IMR-90 (cell line): ENCODE measurements around the gene FAM163A. TPM values are rescaled to one million over a fixed set of nuclear protein-coding genes. Genes with fewer than 3 reads are reported as not detected.

Experiments used
- ATAC-seq: fragments of 200-7000 bp; cut with Tn5 transposase; 2 replicates; pipeline ENCODE4 v1.9.1; 2020; ENCODE audit warnings: low read depth, mild to moderate bottlenecking, moderate library complexity
- BruUV-seq: library from RNA; stranded (reverse); fragments of 400-500 nt; replicated peaks from 2 replicates; lab custom pipeline; 2021; lab: Mats Ljungman, UMichigan
- CTCF ChIA-PET: fragments of 300-600 bp; formaldehyde crosslinking; extraction: SDS; loops from one replicate; lab custom pipeline; 2021; ENCODE audit warnings: antibody characterized with exemption; lab: Yijun Ruan, JAX
- POLR2A ChIA-PET: fragments of 300-600 bp; sonication (Branson Sonifier 250); formaldehyde crosslinking; loops from one replicate; lab custom pipeline; 2022; ENCODE audit warnings: antibody characterized with exemption; ENCODE audit not compliant: unreplicated experiment; lab: Charles Lee
- DNase-seq: peaks from one replicate; pipeline ENCODE4 v3.0.0; 2013
- H2AFZ ChIP-seq: replicated peaks from 2 replicates; pipeline ENCODE3; 2013; ENCODE audit warnings: low read length, mild to moderate bottlenecking; ENCODE audit not compliant: poor library complexity
- H2AK5ac ChIP-seq: 2 replicates; pipeline ENCODE4 v1.6.1; 2013; ENCODE audit warnings: low read depth, low read length, inconsistent platforms
- H2AK9ac ChIP-seq: replicated peaks from 2 replicates; pipeline ENCODE3; 2013; ENCODE audit warnings: mild to moderate bottlenecking, low read depth, low read length, moderate library complexity; ENCODE audit not compliant: poor library complexity
- H2BK120ac ChIP-seq: 2 replicates; pipeline ENCODE4 v1.6.1; 2013; ENCODE audit warnings: low read depth, low read length, inconsistent platforms
- H2BK15ac ChIP-seq: 3 replicates; pipeline ENCODE4 v1.6.1; 2013; ENCODE audit warnings: low read depth, low read length, inconsistent platforms
- H2BK20ac ChIP-seq: 2 replicates; pipeline ENCODE4 v1.6.1; 2013; ENCODE audit warnings: low read depth, mild to moderate bottlenecking, inconsistent platforms, low read length, moderate library complexity
- H2BK5ac ChIP-seq: 2 replicates; pipeline ENCODE4 v1.6.1; 2013; ENCODE audit warnings: mild to moderate bottlenecking, low read depth, low read length, inconsistent platforms; ENCODE audit not compliant: poor library complexity, severe bottlenecking
- H3K14ac ChIP-seq: replicated peaks from 2 replicates; pipeline ENCODE4 v1.6.1; 2013; ENCODE audit warnings: low read depth, low read length, inconsistent platforms
- H3K18ac ChIP-seq: 2 replicates; pipeline ENCODE4 v1.6.1; 2013; ENCODE audit warnings: low read depth, low read length, control low read depth
- H3K23ac ChIP-seq: 2 replicates; pipeline ENCODE4 v1.6.1; 2013; ENCODE audit warnings: low read depth, low read length, inconsistent platforms
- H3K27ac ChIP-seq: 2 replicates; pipeline ENCODE4 v1.5.1; 2013; ENCODE audit warnings: mild to moderate bottlenecking, control low read depth, low read length; ENCODE audit not compliant: insufficient read depth
- H3K27me3 ChIP-seq: 2 replicates; pipeline ENCODE4 v1.6.1; 2013; ENCODE audit warnings: low read length; ENCODE audit not compliant: control insufficient read depth, insufficient read depth
- H3K36me3 ChIP-seq: 2 replicates; pipeline ENCODE4 v1.6.1; 2013; ENCODE audit warnings: low read length, mixed read lengths; ENCODE audit not compliant: control insufficient read depth, insufficient read depth
- H3K4ac ChIP-seq: 2 replicates; pipeline ENCODE4 v1.6.1; 2013; ENCODE audit warnings: low read depth, low read length, inconsistent platforms
- H3K4me1 ChIP-seq: 2 replicates; pipeline ENCODE4 v1.6.1; 2013; ENCODE audit warnings: low read length, mixed read lengths; ENCODE audit not compliant: control insufficient read depth, insufficient read depth
- H3K4me2 ChIP-seq: 2 replicates; pipeline ENCODE4 v1.6.1; 2013; ENCODE audit warnings: low read depth, mild to moderate bottlenecking, control low read depth, low read length, moderate library complexity
- H3K4me3 ChIP-seq: 2 replicates; pipeline ENCODE4 v1.5.1; 2013; ENCODE audit warnings: low read depth, mild to moderate bottlenecking, control low read depth, low read length, moderate library complexity; ENCODE audit not compliant: insufficient read depth
- H3K56ac ChIP-seq: 2 replicates; pipeline ENCODE4 v1.6.1; 2013; ENCODE audit warnings: low read length, inconsistent platforms; ENCODE audit not compliant: insufficient read depth; ENCODE audit errors: extremely low read depth
- H3K79me1 ChIP-seq, 2 experiments: 2 replicates each; pipeline ENCODE4 v1.6.1; 2013; ENCODE audit warnings: low read length in 2 of 2, inconsistent platforms in 1 of 2, low read depth in 1 of 2
- H3K9ac ChIP-seq: 2 replicates; pipeline ENCODE4 v1.6.1; 2013; ENCODE audit warnings: low read depth, low read length, control low read depth
- H3K9me1 ChIP-seq: 2 replicates; pipeline ENCODE4 v1.6.1; 2013; ENCODE audit warnings: low read length, inconsistent platforms; ENCODE audit not compliant: insufficient read depth
- H3K9me3 ChIP-seq: 2 replicates; pipeline ENCODE4 v1.6.1; 2013; ENCODE audit warnings: low read length; ENCODE audit not compliant: control insufficient read depth, insufficient read depth
- H4K20me1 ChIP-seq: 2 replicates; pipeline ENCODE4 v1.6.1; 2013; ENCODE audit warnings: low read length, inconsistent platforms; ENCODE audit not compliant: insufficient read depth
- H4K5ac ChIP-seq: 2 replicates; pipeline ENCODE4 v1.6.1; 2013; ENCODE audit warnings: mild to moderate bottlenecking, low read depth, low read length, control low read depth
- H4K8ac ChIP-seq, 2 experiments: 2 replicates each; pipeline ENCODE4 v1.6.1; 2013; ENCODE audit warnings: low read depth in 2 of 2, low read length in 2 of 2, control low read depth in 1 of 2, inconsistent platforms in 1 of 2
- H4K91ac ChIP-seq: 2 replicates; pipeline ENCODE4 v1.6.1; 2013; ENCODE audit warnings: low read depth, low read length, inconsistent platforms; ENCODE audit not compliant: insufficient read depth
- CEBPB ChIP-seq: IDR thresholded peaks from 2 replicates; pipeline ENCODE4 v1.6.1; 2012; ENCODE audit warnings: low read depth, low read length, improper control_type of control experiment
- CHD1 ChIP-seq: IDR thresholded peaks from 2 replicates; pipeline ENCODE4 v1.6.1; 2012; ENCODE audit warnings: low read depth, low read length, improper control_type of control experiment
- MAFK ChIP-seq: IDR thresholded peaks from 2 replicates; pipeline ENCODE4 v1.6.1; 2012; ENCODE audit warnings: low read depth, low read length, improper control_type of control experiment
- MAZ ChIP-seq: IDR thresholded peaks from 2 replicates; pipeline ENCODE4 v1.6.1; 2012; ENCODE audit warnings: low read depth, mild to moderate bottlenecking, low read length, improper control_type of control experiment, moderate library complexity, borderline replicate concordance
- RCOR1 ChIP-seq: IDR thresholded peaks from 2 replicates; pipeline ENCODE4 v1.6.1; 2012; ENCODE audit warnings: mild to moderate bottlenecking, low read length, improper control_type of control experiment; ENCODE audit not compliant: insufficient replicate concordance
- RFX5 ChIP-seq: IDR thresholded peaks from 2 replicates; pipeline ENCODE4 v1.8.0; 2012; ENCODE audit warnings: low read depth, mild to moderate bottlenecking, low read length, moderate library complexity
- WGBS, 2 experiments: methylation state at CpG; one replicate each; pipeline versions ENCODE4 v1.1.5 to v1.1.7; 2013; ENCODE audit warnings: missing lambda C conversion rate in 2 of 2; ENCODE audit not compliant: insufficient read length in 1 of 2; ENCODE audit errors: extremely low coverage in 2 of 2; 5-methylcytosine and 5-hydroxymethylcytosine counted together
- dilution Hi-C: fragments of 300-500 bp; cut with HindIII; formaldehyde crosslinking; loops from one replicate; pipeline ENCODE4 v1.14.3; 2018; ENCODE audit warnings: low sequenced_read_pairs; ENCODE audit not compliant: unreplicated experiment
- in situ Hi-C: fragments of 300-500 bp; cut with MboI; formaldehyde crosslinking; loops from 3 replicates; pipeline ENCODE4 v1.14.3; 2019; ENCODE audit warnings: low sequenced_read_pairs, inconsistent platforms, mixed read lengths
- intact Hi-C: fragments of 100-400 bp; cut with micrococcal nuclease; formaldehyde crosslinking; loops from 2 replicates; pipeline ENCODE4 v1.10.0; 2022
- polyA plus RNA-seq, 3 experiments: library from polyadenylated mRNA; depleted of rRNA; stranded (reverse); fragments of >200 nt; gene quantifications; 2 replicates each; pipeline ENCODE4 v1.2.3, GENCODE V29; 2012; ENCODE audit warnings: low replicate concordance in 1 of 3
- total RNA-seq: library from RNA; depleted of rRNA; stranded (reverse); fragments of >200 nt; gene quantifications from 2 replicates; pipeline ENCODE4 v1.2.3, GENCODE V29; 2012
- TF ChIP-seq, protein P1 (sequence below): fragments of 150-350 bp; IDR thresholded peaks from 2 replicates; pipeline ENCODE4 v1.6.1; 2017; ENCODE audit warnings: mild to moderate bottlenecking, antibody characterized with exemption, low read length, low read depth
- TF ChIP-seq, protein P2 (sequence below): fragments of 150-350 bp; IDR thresholded peaks from 2 replicates; pipeline ENCODE4 v1.6.1; 2016; ENCODE audit warnings: low read depth, mild to moderate bottlenecking, low read length, moderate library complexity, borderline replicate concordance

The FAM163A gene
- total and polyA plus RNA-seq, 2 of the 4 experiments (the other 2 are of a cell fraction): not detected

DNA sequence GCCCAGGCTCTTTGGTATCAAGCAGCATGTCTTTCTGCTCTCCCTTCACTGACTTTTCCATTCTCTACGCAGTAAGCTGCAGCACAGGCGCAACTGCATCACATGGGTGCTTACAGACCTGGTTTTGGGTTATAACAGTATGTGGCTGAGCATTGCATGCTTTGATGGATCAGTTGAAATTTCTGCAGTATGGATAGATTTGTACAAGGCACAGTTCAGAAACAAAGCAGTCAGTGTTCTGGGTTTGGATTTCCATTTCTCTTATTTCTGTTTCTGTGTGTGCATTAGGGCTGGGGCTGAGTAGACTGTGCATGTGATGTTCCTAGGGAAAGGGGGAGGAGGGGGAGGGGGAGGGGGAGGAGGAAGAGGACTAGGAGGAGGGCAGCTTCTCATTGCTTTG lies 4.5 kb downstream of the FAM163A start:
- no peak overlapping the region for H3K4me2 ChIP-seq
- no peaks in the 10 kb centered on the region for H3K36me3 ChIP-seq
- H2AK9ac ChIP-seq: no peak overlapping the region
- CTCF ChIA-PET: no interaction called here
- H4K91ac ChIP-seq: no peak overlapping the region
- H2BK5ac ChIP-seq: no peak overlapping the region
- no peaks in the 10 kb centered on the region for H3K9me1 ChIP-seq
- DNase-seq (no peak), ATAC-seq (no peak)
- intact Hi-C loops: no loop called here
- no peak overlapping the region for H3K27ac ChIP-seq
- WGBS, 2 experiments: no CpG with 5 or more reads among the region's 2 CpGs
- no peak for TF ChIP-seq RCOR1
- no peak for TF ChIP-seq MAZ
- TF ChIP-seq, protein P1, sequence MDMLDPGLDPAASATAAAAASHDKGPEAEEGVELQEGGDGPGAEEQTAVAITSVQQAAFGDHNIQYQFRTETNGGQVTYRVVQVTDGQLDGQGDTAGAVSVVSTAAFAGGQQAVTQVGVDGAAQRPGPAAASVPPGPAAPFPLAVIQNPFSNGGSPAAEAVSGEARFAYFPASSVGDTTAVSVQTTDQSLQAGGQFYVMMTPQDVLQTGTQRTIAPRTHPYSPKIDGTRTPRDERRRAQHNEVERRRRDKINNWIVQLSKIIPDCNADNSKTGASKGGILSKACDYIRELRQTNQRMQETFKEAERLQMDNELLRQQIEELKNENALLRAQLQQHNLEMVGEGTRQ: no peak
- TF ChIP-seq CHD1: no peak
- TF ChIP-seq RFX5: no peak
- no peak for TF ChIP-seq MAFK
- TF ChIP-seq, protein P2, sequence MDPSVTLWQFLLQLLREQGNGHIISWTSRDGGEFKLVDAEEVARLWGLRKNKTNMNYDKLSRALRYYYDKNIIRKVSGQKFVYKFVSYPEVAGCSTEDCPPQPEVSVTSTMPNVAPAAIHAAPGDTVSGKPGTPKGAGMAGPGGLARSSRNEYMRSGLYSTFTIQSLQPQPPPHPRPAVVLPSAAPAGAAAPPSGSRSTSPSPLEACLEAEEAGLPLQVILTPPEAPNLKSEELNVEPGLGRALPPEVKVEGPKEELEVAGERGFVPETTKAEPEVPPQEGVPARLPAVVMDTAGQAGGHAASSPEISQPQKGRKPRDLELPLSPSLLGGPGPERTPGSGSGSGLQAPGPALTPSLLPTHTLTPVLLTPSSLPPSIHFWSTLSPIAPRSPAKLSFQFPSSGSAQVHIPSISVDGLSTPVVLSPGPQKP: no peak
- TF ChIP-seq CEBPB: no peak
- BruUV-seq: no TSS peak
- peaks cover 4% of the 10 kb centered on the region for H3K9me3 ChIP-seq
- POLR2A ChIA-PET: interaction anchor here (0.6 kb wide), 1 partner anchor 384 kb away, joined by 3 read pairs; no protein-coding TSS in a partner anchor
- H3K4me1 ChIP-seq: no peaks in the 10 kb centered on the region
- H4K8ac ChIP-seq: no peak overlapping the region
- no peak overlapping the region for H3K4ac ChIP-seq
- no peak overlapping the region for H2BK120ac ChIP-seq
- no peak overlapping the region for H3K4me3 ChIP-seq
- peaks cover 55% of the 10 kb centered on the region for H3K27me3 ChIP-seq
- no peak overlapping the region for H2BK20ac ChIP-seq
- no peaks in the 10 kb centered on the region for H3K79me1 ChIP-seq
- H3K23ac ChIP-seq: no peak overlapping the region
- dilution Hi-C loops: no loop called here
- no peak overlapping the region for H3K14ac ChIP-seq
- in situ Hi-C loops: no loop called here
- no peak overlapping the region for H2AFZ ChIP-seq
- no peak overlapping the region for H4K5ac ChIP-seq
- no peak overlapping the region for H3K9ac ChIP-seq
- no peak overlapping the region for H2BK15ac ChIP-seq
- no peak overlapping the region for H3K56ac ChIP-seq
- H2AK5ac ChIP-seq: no peak overlapping the region
- no peaks in the 10 kb centered on the region for H4K20me1 ChIP-seq
- H3K18ac ChIP-seq: no peak overlapping the region
